GM23248 (cell line): ENCODE measurements around the gene IL1F10. TPM values are rescaled to one million over a fixed set of nuclear protein-coding genes. Genes with fewer than 3 reads are reported as not detected.

ENCODE experiments used
- DNase-seq: peaks from one replicate; pipeline ENCODE4 v3.0.0-alpha.2; 2015
- H2AFZ ChIP-seq: fragments of 200-600 bp; sonication (generic); 2 replicates; pipeline ENCODE4 v1.6.1; 2016; ENCODE audit warnings: antibody characterized with exemption
- H3F3A ChIP-seq: fragments of 200-600 bp; sonication (generic); 2 replicates; pipeline ENCODE4 v1.6.1; 2016; ENCODE audit warnings: mild to moderate bottlenecking, antibody characterized with exemption, mixed run types; ENCODE audit not compliant: insufficient read depth
- H3K27ac ChIP-seq: fragments of 200-600 bp; sonication (generic); 2 replicates; pipeline ENCODE4 v1.5.1; 2016; ENCODE audit warnings: mild to moderate bottlenecking
- H3K27me3 ChIP-seq: fragments of 200-600 bp; sonication (generic); replicated peaks from 2 replicates; pipeline ENCODE4 v1.6.1; 2016; ENCODE audit warnings: mild to moderate bottlenecking; ENCODE audit not compliant: insufficient read depth
- H3K36me3 ChIP-seq: fragments of 200-600 bp; sonication (generic); 2 replicates; pipeline ENCODE4 v1.6.1; 2016; ENCODE audit warnings: low read depth, mild to moderate bottlenecking
- H3K4me1 ChIP-seq: fragments of 200-600 bp; sonication (generic); 2 replicates; pipeline ENCODE4 v1.6.1; 2016; ENCODE audit warnings: mild to moderate bottlenecking; ENCODE audit not compliant: insufficient read depth
- H3K4me2 ChIP-seq: fragments of 200-600 bp; sonication (generic); one replicate; pipeline ENCODE4 v1.6.1; 2016; ENCODE audit warnings: mild to moderate bottlenecking; ENCODE audit not compliant: unreplicated experiment
- H3K4me3 ChIP-seq: fragments of 200-600 bp; sonication (generic); 2 replicates; pipeline ENCODE4 v1.5.1; 2016; ENCODE audit warnings: mild to moderate bottlenecking
- H3K79me2 ChIP-seq: fragments of 200-600 bp; sonication (generic); 2 replicates; pipeline ENCODE4 v1.6.1; 2016; ENCODE audit warnings: mild to moderate bottlenecking; ENCODE audit not compliant: insufficient read depth
- H3K9ac ChIP-seq: fragments of 200-600 bp; sonication (generic); 2 replicates; pipeline ENCODE4 v1.6.1; 2016; ENCODE audit warnings: mild to moderate bottlenecking
- H3K9me2 ChIP-seq: fragments of 200-600 bp; sonication (generic); 2 replicates; pipeline ENCODE4 v1.6.1; 2016; ENCODE audit warnings: mixed run types, mild to moderate bottlenecking, moderate library complexity; ENCODE audit not compliant: insufficient read depth
- H3K9me3 ChIP-seq: fragments of 200-600 bp; sonication (generic); one replicate; pipeline ENCODE4 v1.6.1; 2017; ENCODE audit warnings: low read depth
- H4K20me1 ChIP-seq: fragments of 200-600 bp; sonication (generic); 2 replicates; pipeline ENCODE4 v1.6.0; 2016; ENCODE audit not compliant: insufficient read depth
- EZH2 ChIP-seq: fragments of 200-600 bp; sonication (generic); IDR thresholded peaks from 2 replicates; pipeline ENCODE4 v1.6.1; 2018; ENCODE audit warnings: antibody characterized with exemption, mild to moderate bottlenecking; ENCODE audit not compliant: insufficient read depth, poor library complexity, severe bottlenecking
- EZH2phosphoT487 ChIP-seq: fragments of 200-600 bp; sonication (generic); IDR thresholded peaks from 2 replicates; pipeline ENCODE4 v1.6.1; 2018; ENCODE audit warnings: antibody characterized with exemption, moderate library complexity, mild to moderate bottlenecking, low read depth; ENCODE audit not compliant: insufficient read depth
- WGBS, 2 experiments: methylation state at CpG; one replicate each; pipeline ENCODE4 v1.1.6; 2015 to 2017; ENCODE audit warnings: low lambda C conversion rate in 2 of 2, low coverage in 1 of 2; ENCODE audit errors: missing lambda C conversion rate in 2 of 2; 5-methylcytosine and 5-hydroxymethylcytosine counted together
- in situ Hi-C: fragments of 300-500 bp; cut with MboI; formaldehyde crosslinking; loops from 2 replicates; pipeline ENCODE4 v1.15.0; 2020
- polyA plus RNA-seq: library from polyadenylated mRNA; unstranded; fragments of >200 nt; fragmentation: Nextera tagmentation; extraction: Ambion mirVana; gene quantifications from 2 replicates; pipeline ENCODE4 v1.2.1, GENCODE V29; 2016
- total RNA-seq: library from RNA; depleted of rRNA; stranded (reverse); fragments of >200 nt; shearing (Covaris generic); gene quantifications from 2 replicates; pipeline ENCODE4 v1.2.3, GENCODE V29; 2014

The IL1F10 gene
- total and polyA plus RNA-seq, 2 experiments from 2014 or later = not detected

DNA sequence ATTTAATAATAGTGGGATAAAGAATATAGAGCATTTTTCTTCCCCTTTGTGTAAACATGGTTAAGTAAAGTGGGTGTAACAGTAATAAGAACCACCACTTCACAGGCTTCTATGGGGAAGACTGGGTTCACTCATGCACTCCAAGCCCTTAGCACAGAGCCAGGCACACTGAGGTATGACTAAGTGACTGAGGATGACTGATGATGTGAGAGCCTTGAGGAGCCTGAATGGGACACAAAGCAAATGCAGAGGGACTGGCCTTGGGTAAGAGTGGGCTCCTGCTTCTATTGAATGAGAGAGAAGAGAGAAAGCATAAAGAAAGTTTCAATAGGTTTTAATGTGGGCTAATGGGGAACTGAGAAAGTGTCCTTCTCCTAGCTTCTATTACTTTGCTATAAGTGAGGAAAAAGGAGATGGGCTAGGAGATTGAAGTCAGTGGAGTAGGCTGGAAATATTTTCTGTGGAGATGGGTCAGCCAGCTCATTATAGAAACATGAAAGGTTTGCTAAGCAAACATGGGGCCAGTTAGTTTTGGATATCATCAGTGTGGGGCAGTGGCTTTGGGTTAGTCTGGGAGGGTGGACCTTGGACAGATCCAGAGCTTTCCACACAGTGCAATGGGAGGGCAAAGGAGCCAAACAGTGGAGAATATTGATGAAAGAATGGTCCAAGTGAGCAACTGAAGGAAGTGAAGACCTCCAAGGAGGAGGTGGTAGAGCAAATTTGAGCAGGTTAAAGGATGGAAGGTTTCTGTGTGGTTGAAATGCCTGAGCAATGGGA lies 20.6 kb downstream of the IL1F10 start:
- H3K9me2 ChIP-seq = no peaks in the 10 kb centered on the region
- H3K79me2 ChIP-seq = no peaks in the 10 kb centered on the region
- H3K27ac ChIP-seq = no peak overlapping the region
- H2AFZ ChIP-seq = no peak overlapping the region
- H3K4me3 ChIP-seq = no peak overlapping the region
- no peak for DNase-seq
- TF ChIP-seq EZH2phosphoT487 = no peak
- no peak for TF ChIP-seq EZH2
- no peaks in the 10 kb centered on the region for H3K4me1 ChIP-seq
- in situ Hi-C loops = no loop called here
- H3K9ac ChIP-seq = no peak overlapping the region
- peaks cover 28% of the 10 kb centered on the region; the same call in 1 of the 2 replicates for H3K27me3 ChIP-seq
- H4K20me1 ChIP-seq = no peaks in the 10 kb centered on the region
- H3K9me3 ChIP-seq = no peaks in the 10 kb centered on the region
- no peaks in the 10 kb centered on the region for H3F3A ChIP-seq
- H3K36me3 ChIP-seq = no peaks in the 10 kb centered on the region
- H3K4me2 ChIP-seq = no peak overlapping the region

DNA sequence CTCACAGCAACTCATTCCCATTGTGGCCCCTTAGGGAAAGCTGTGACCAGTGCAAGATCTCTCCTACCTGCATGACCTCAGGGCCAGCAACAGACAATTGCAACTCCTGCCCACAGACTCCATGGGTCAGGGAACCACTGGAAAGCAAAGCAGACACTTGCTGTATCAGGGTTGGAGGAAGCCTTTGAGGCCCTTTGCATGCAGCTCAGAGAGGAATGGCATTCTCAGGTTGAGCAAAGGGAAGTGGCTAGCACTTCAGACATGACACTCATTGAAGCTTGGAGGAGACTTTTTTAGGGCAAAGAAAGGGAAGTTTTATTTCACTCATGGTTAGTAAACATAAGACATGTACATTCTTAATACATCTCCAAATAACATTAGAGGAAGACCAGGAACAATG lies 22.1 kb downstream of the IL1F10 start:
- H3K4me2 ChIP-seq = no peak overlapping the region
- in situ Hi-C loops = no loop called here
- H3F3A ChIP-seq = no peaks in the 10 kb centered on the region
- no peaks in the 10 kb centered on the region for H3K9me2 ChIP-seq
- H3K36me3 ChIP-seq = no peaks in the 10 kb centered on the region
- peaks cover 43% of the 10 kb centered on the region; the same call in 1 of the 2 replicates for H3K27me3 ChIP-seq
- H2AFZ ChIP-seq = no peak overlapping the region
- H3K4me3 ChIP-seq = no peak overlapping the region
- no peaks in the 10 kb centered on the region for H4K20me1 ChIP-seq
- H3K27ac ChIP-seq = no peak overlapping the region
- no peak for DNase-seq
- H3K9ac ChIP-seq = no peak overlapping the region
- no peaks in the 10 kb centered on the region for H3K4me1 ChIP-seq
- no peak for TF ChIP-seq EZH2
- TF ChIP-seq EZH2phosphoT487 = no peak
- no peaks in the 10 kb centered on the region for H3K9me3 ChIP-seq
- H3K79me2 ChIP-seq = no peaks in the 10 kb centered on the region

DNA sequence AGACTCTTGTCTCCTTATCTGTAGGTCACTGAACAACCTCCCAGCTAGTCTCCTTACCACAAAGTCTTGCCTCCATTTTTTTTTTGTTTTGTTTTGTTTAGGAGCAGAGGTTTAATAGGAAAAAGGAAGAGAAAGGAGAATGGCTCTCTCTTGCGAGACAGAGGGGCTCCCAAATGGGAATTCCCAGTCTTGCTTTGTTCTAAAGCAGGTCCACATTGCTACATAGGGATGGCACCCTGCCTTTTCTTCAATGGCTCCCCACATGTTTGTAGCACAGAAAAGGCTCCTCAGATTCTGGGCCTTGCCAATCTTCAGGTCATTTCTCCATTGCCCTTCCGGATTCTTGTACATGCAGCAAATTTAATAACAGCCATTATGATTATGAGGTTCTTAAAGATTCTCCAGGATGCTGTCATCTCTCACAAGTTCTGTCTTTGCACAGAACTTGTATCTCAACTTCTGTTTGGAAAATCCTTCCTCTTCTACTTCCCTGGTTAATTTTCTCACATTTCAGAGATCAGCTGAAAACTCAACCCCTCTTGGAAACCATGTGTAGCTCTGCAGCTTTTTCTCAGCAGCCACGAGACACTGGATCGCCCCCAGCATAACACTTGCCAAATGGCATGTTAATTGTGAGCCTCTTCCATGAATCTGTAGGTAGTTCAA lies 23.6 kb downstream of the IL1F10 start:
- 3 to 6% methylated on average over 4 of the region's 4 CpGs for WGBS, 2 experiments
- no peak for DNase-seq

DNA sequence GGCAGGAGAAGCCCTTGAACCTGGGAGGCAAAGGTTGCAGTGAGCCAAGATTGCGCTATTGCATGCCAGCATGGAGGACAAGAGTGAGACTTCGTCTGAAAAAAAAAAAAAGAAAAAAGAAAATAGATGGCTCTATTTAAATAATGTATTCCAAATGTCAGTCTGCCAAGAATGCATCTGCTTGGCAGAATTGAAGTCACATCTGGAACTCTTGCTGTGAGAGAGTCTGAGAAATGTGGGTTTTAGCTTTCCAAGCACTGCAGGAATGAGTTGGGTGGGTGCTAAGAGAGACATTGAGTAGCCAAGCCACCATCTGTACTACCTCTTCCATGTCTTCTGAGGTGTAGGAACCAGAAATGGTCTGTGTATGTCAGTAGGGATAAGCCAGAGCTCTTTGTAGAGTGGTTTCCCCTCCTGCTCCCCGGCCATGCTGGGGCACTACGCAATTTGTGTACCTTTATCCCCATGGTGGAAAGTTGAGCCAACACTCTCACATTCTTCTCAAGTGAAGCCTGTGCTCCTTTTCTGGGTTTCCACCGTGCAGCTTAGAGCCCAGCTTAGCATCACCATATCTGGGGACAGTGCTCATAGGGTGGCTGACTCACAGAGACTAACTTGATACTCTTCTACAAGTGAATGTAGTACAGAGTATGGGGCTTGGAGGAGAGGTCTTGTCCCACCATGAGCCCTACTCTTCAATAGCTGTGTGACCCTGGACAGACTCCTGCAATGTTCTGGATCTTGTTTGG lies 25.3 kb downstream of the IL1F10 start:
- no peaks in the 10 kb centered on the region for H4K20me1 ChIP-seq
- H3K4me3 ChIP-seq = no peak overlapping the region
- H3K4me2 ChIP-seq = no peak overlapping the region
- H3K9me3 ChIP-seq = no peaks in the 10 kb centered on the region
- peaks cover 41% of the 10 kb centered on the region; the same call in 1 of the 2 replicates for H3K27me3 ChIP-seq
- no peaks in the 10 kb centered on the region for H3K9me2 ChIP-seq
- DNase-seq = no peak
- no peaks in the 10 kb centered on the region for H3K36me3 ChIP-seq
- TF ChIP-seq EZH2 (no peak), EZH2phosphoT487 (no peak)
- H3K4me1 ChIP-seq = no peaks in the 10 kb centered on the region
- H3K79me2 ChIP-seq = no peaks in the 10 kb centered on the region
- WGBS, 2 experiments = 12 to 16% methylated on average over 5 of the region's 5 CpGs
- in situ Hi-C loops = no loop called here
- no peak overlapping the region for H3K27ac ChIP-seq
- H3F3A ChIP-seq = no peaks in the 10 kb centered on the region
- no peak overlapping the region for H2AFZ ChIP-seq
- no peak overlapping the region for H3K9ac ChIP-seq

More for the DNA sequence above, 23.6 kb downstream of the IL1F10 start:
- Histone ChIP-seq H3K4me1 (no peaks in the 10 kb centered on the region), H3K4me2 (no peak overlapping the region), H3K27me3 (peaks cover 49% of the 10 kb centered on the region; the same call in 1 of the 2 replicates), H3K79me2 (no peaks in the 10 kb centered on the region), H3K9me3 (no peaks in the 10 kb centered on the region), H3K9ac (no peak overlapping the region), H3F3A (no peaks in the 10 kb centered on the region), H4K20me1 (no peaks in the 10 kb centered on the region), H3K9me2 (no peaks in the 10 kb centered on the region), H3K27ac (no peak overlapping the region), H3K4me3 (no peak overlapping the region), H3K36me3 (no peaks in the 10 kb centered on the region), H2AFZ (no peak overlapping the region)
- TF ChIP-seq EZH2 = no peak
- TF ChIP-seq EZH2phosphoT487 = no peak
- in situ Hi-C loops = no loop called here
